GM19043 (cell line): ENCODE measurements around the gene NFIA.

Experiments
- ATAC-seq: cut with Tn5 transposase; IDR thresholded peaks from one replicate; pipeline ENCODE4 v1.9.1; 2021; ENCODE audit warnings: low read depth; ENCODE audit not compliant: unreplicated experiment

The NFIA gene

GRCh38 chr1:61501971-61502916, 419.9 kb downstream of the NFIA start:
- ATAC-seq = no peak

DNA sequence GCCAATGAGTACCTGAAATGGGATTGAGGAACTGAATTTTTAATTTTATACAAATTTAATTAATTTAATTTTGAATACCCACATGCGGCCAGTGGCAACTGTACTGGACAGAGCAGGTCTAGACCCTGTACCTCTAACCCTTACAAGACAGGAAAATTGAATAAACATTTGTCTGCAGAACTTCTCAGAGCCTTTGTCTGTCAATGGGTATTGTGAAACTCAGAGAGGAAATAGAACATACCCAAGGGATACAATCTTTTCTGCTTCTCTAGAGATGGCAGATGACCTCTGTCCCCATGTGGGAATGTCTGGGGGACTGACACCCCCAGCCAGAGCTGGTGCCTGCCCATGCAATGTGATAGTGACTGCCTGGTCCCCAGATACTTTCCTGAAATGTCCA, 421.9 kb downstream of the NFIA start:
- no peak for ATAC-seq

GRCh38 chr1:61504852-61505390, 422.6 kb downstream of the NFIA start:
- no peak for ATAC-seq

DNA sequence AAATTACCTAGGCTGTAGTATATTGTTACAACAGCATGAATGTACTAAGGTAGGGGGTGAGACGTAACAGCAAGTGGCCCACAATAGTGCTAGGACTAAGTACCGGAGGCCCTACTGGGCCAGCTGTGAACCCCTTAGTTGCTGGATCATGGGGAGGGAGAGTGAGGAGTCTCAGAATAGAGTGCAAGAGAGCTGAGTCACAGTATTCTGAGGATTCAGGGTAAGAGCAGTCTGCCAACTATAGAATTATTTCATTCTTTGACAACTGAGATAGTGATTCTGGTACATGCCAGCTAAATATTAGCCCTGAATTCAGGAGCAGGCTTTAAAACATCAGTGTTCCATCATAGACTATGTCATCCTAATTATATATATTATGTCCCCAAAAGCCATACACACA, 423.9 kb downstream of the NFIA start:
- ATAC-seq = no peak

GRCh38 chr1:61506944-61507500, 424.7 kb downstream of the NFIA start:
- ATAC-seq = no peak
